GM18502 (cell line): ENCODE measurements around the gene WAS.
A peak's percentile ranks its signal among the peaks of the same experiment; 100 is the strongest.
"Not testable (repeated sequence)": the region's sequence is repeated elsewhere in the genome, so short reads cannot be mapped to it uniquely, and the experiment has no call there.

Experiments
- ATAC-seq: cut with Tn5 transposase; IDR thresholded peaks from one replicate; pipeline ENCODE4 v1.9.1; 2021; ENCODE audit warnings: mild to moderate bottlenecking; ENCODE audit not compliant: unreplicated experiment, poor library complexity

WAS gene

GRCh38 chrX:48683411-48683982 lies at the start of gene WAS:
TSS of gene WAS (plus strand) at chrX:48683799. CDS start at chrX:48683854, 55 bp downstream.
- ATAC-seq: peak; percentile 80

DNA sequence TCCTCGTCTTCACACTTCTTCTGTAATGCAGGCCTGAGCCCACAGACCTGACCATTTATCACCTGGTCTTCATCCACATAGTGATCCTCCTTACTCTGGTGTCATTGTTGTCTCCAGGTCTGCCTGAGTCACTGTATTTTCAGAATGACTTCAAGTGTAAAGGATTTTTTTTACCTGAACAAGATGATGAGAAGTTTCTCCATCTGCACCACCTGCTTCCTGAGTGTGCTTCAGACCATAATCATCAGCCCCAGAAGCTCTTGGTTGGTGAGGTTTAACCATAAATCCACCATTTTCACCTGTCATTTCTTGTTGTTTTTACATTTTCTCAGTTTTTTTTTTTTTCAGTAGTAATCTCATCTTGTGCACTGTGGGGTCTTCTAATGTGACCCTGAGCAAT lies 47.3 kb upstream of the WAS start:
- ATAC-seq: no peak

DNA sequence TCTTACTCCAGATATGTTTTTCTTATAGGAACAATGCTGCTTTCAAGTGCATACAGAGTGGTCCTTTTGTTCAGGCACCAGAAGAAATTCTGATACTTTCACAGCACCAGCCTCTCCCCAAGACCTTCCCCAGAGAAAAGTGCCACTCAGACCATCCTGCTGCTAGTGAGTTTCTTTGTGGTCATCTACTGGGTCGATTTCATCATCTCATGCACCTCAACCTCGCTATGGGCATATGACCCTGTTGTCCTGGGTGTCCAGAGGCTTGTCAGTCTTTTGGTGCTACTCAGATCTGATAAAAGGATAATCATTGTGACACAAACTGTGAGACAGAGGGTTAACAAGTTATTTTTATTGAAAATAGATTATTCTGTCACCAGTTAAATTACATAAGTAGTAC lies 46.8 kb upstream of the WAS start:
- no peak for ATAC-seq

DNA sequence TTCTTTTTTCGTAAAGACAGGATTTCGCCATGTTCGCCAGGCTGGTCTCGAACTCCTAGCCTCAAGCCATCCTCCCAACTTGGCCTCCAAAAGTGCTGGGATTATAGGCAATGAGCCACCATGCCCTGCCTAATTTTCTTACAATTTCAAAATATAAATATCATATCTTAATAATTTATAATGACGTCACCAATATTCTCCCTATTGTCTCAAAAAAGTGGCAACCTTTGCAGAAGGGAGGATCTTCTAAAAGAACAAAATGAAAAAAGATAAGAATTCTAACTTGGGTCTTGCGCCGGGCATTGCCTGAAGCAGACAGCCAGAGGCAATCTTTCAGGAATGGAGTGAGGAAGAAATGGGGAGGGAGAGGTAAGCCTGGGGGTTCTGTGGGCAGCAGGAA lies 37.9 kb upstream of the WAS start:
- ATAC-seq: no peak

GRCh38 chrX:48648336-48648751 lies 35.3 kb upstream of the WAS start:
- ATAC-seq: no peak

DNA sequence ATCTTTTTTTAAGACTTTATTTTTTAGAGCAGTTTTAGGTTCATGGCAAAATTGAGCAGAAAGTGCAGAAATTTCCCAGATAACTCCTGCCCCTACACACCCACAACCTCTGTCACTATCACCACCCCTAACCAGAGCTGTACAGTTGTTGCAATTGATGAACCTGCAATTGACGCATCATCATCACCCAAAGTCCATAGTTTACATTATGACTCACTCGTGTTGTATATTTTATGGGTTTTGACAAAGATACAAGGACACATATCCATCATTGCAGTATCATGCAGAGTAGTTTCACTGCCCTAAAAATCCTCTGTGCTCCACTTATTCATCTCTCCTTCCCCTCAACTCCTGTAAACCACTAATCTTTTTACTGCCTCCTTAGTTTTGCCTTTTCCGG lies 34.5 kb upstream of the WAS start:
- ATAC-seq: no peak

GRCh38 chrX:48652055-48652579 lies 31.5 kb upstream of the WAS start:
- not testable (repeated sequence) for ATAC-seq

- not testable (repeated sequence) for ATAC-seq
Measured at GRCh38 chrX:48654746-48655145, 28.9 kb upstream of the WAS start.

DNA sequence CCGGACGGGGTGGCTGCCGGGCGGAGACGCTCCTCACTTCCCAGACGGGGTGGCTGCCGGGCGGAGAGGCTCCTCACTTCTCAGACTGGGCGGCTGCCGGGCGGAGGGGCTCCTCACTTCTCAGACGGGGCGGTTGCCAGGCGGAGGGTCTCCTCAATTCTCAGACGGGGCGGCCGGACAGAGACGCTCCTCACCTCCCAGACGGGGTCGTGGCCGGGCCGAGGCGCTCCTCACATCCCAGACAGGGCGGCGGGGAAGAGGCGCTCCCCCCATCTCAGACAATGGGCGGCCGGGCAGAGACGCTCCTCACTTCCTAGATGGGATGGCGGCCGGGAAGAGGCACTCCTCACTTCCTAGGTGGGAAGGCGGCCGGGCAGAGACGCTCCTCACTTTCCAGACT lies 23.9 kb upstream of the WAS start:
- not testable (repeated sequence) for ATAC-seq

DNA sequence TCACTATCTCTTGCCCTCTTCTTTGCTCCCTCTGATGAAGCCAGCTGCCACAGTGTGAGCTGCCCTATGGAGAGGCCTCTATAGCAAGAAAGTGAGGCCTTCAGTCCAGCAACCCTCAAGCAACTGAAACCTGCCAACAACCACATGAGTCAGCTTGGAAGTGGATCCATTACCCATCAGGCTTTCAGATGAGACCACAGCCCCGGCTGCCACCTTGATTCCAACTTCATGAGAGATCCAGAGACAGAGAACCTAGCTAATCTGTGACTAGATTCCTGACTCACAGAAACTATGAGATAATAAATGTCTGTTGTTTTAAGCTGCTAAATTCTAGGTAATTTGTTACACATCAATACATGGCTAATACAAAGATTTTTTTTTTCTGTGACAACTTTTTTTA lies 20.4 kb upstream of the WAS start:
- no peak for ATAC-seq

GRCh38 chrX:48664156-48664555 lies 19.4 kb upstream of the WAS start:
- no peak for ATAC-seq

DNA sequence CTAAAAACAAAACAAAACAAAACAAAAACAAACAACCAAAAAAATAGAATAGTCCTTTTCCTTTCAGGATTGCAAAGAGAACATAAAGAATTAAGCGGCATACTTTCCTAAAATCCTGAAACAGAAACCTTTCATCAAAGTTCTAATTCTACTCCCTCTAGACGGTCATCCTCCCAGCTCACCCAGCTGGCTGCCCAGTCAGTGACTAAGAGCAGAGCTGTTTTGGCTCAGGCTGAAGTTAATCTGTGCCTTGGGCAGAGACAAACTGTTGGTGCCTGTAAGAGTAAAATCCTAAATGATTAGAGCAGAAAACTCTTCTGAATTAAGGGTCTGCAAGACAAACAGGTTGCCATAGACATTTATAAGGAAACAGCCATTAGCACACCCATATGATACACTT lies 17.6 kb upstream of the WAS start:
- ATAC-seq: no peak

- ATAC-seq: no peak
Measured at GRCh38 chrX:48666649-48667048, 16.9 kb upstream of the WAS start.

- ATAC-seq: no peak
Measured at GRCh38 chrX:48667509-48667908, 16.1 kb upstream of the WAS start.

DNA sequence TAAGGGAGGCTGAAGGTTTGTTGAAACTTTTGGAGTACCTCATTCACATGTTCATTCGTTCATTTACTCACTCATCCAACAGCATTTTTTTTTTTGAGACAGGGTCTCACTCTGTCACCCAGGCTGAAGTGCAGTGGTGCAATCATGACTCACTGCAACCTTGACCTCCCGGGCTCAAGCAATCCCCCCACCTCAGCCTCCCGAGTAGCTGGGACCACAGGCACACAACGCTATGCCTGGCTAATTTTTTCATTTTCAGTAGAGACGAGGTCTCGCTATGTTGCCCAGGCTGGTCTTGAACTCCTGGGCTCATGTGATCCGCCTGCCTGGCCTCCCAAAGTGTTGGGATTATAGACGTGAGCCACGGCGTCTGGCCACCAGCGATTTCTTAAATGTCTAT lies 15.4 kb upstream of the WAS start:
- ATAC-seq: not testable (repeated sequence)

DNA sequence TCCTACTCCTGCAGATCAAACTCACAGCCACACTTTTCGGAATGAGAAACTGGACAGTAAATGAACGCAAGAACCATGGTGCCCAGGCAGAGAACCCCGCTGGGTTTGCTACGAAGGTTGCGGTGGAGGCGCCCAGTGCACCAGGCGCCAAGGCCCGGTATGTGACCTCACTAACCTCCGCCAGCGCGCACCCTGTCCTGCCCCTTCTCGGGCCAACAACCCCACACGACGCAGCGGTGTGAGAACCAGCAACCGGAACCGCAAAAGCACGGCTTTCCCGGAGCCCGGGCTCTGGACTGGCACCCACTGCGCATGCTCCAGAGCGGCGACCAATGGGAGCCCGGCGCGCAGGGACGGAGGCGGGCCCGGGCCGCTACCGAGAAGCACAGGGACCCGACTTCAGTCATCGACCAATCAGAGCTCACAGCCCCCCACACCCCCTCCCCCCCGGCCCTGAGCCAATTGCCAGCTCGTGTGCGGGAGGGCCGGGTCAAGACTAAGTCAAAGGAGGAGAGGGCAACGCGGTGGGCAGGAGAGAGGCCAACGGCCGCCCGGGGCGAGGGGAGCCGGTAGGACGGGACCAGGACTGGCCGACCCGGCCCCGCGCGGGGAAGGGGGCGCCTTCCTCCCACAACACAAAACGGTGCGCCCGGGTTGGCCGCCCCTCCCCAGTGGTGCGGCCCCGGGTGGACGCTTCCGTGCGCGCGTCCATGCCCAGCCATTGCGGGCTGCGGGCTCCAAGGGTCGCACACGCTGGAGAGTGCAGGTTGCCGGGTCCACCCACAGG lies 7.3 kb upstream of the WAS start:
- ATAC-seq: peak; percentile 93

GRCh38 chrX:48676893-48677270 lies 6.7 kb upstream of the WAS start:
- ATAC-seq: peak; percentile 17

DNA sequence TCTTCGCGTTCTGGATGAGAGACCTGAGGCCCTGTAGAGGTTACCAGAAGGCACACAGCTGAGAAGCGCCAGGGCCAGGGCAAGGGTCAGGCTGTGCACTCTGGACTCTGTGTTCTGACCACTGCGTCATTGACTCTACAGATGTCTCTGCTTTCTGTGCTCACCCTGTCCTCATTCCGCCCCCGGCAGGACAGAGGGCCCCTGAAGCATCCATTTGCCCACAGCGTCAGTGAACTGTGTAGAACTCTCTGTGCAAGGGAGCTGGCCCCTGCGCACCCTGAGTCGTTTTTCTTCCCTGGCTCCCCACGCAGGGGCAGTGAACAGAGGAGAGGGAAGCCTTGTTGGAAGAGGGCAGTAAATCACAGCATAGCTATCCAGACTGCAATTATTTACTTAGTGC lies 6.1 kb upstream of the WAS start:
- no peak for ATAC-seq

DNA sequence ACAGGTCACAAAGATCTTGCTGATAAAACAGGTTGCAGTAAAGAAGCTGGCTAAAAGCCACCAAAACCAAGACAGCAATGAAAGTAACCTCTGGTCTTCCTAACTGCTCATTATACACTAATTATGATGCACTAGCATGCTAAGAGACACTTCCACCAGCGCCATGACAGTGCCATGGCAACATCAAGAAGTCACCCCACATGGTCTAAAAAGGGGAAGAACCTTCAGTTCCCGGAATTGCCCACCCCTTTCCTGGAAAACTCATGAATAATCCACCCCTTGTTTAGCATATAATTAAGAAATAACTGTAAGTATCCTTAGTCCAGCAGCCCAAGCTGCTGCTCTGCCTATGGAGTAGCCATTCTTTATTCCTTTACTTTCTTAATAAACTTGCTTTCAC lies 3.1 kb upstream of the WAS start:
- ATAC-seq: not testable (repeated sequence)

DNA sequence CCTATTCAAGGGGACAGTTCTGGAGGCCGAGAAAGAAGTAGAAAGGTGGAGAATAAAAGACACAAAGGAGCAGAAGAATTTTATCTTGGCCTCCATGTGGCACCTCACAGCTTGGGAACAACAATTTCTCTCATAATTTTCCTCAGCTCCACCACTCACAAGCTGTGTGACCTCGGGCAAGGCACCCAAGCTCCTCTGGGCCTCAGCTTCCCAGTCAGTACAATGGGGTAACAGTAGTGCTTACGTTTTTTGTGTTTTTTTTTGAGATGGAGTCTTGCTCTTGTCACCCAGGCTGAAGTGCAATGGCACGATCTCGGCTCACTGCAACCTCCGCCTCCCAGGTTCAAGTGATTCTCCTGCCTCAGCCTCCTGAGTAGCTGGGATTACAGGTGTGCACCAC lies 2.7 kb upstream of the WAS start:
- ATAC-seq: not testable (repeated sequence)

- ATAC-seq: no peak
Measured at GRCh38 chrX:48681539-48682183, 1.9 kb upstream of the WAS start.
